ENCODE measurements around the gene ZFP3. TPM values are rescaled to one million over a fixed set of nuclear protein-coding genes. Genes with fewer than 3 reads are reported as not detected.

ZFP3 gene
- total RNA-seq, 4 donors from 2014 or later, result 4.1 to 6.2 (median 5.3) TPM

DNA sequence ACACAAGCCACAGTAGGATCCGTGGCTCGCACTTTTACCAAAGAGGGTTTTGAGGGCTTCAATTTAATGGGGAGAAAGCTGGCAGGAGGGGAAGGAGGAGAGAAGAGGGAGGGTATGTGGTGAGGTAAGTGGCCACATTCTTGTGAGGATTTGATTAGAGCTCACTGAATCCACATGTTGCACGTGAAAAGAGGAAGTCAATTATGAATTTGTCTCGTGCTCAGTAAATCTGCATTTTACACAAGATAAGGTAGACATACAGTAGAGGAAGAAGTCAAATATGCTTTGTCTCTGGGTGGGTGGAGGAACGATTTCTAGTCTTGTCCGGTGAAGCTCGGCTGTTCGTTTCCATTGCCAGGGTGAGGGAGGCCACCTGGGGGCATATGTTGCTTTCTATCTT is 32.5 kb downstream of the ZFP3 start:
- intact Hi-C loops (cut with DNase I), result no loop called here
- no peaks in the 10 kb centered on the region for H3K9me3 ChIP-seq
- 32% methylated on average over 8 of the region's 8 CpGs for WGBS
- TF ChIP-seq POLR2A (IDR thresholded peaks at IDR 0.05; ENCODE audit: low read depth), result no peak
- peaks cover 12 to 42% (median 31%) of the 10 kb centered on the region in 4 donors for H3K36me3 ChIP-seq
- peaks cover 7 to 27% (median 23%) of the 10 kb centered on the region in 4 donors for H3K4me1 ChIP-seq
- peak overlapping the region; percentile 72 to 79 (median 76) for H3K4me3 ChIP-seq
- no peak for DNase-seq (ENCODE audit: extremely low spot score)
- peak overlapping the region in 2 of 4 donors; percentile 80 to 82 for H3K27ac ChIP-seq (replicated peaks in 1 of 4)
- H3K27me3 ChIP-seq, result peaks cover 3 to 16% (median 7%) of the 10 kb centered on the region in 4 donors

DNA sequence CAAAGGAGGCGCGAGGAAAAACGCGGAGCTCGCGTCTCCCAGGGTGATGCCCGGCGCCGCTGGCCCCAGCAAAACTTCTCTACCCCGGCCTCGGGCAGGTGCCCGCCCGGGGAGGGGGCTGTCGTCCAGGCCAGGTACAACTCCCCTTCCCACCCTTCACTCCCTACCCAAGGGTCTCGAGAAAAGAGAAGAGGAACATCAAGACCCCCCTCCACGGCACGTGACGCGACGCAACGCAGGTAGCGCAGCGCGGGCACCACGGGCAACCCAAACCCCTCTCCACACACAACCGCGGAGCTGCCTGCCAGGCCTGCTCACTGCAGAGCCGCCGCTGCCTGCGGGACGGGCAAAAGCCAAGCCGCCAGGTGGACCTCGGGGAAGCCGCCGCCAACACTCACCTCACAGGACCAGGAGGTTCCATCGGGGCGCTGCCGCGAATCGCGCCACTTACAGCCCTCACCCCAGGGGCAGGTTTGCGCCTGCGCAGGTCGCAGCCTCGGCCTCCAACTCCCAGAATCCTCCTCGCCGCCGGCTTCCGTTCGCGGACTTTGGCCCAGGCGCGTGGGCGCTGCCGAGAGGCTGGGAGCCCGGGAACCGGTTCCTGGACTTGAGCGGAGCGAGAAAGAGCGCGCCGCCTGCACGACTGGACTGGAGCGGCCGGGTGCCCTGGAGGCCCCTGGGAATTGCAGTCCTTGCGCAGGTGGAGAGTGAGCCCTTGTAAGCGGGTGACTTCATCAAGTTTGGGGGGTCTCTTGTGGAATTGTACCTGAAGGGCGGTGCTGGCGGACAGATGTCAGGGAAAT is 33.3 kb downstream of the ZFP3 start, which contains the start of gene ZNF232:
TSS of gene ZNF232 (minus strand) at position 477 of the 803 bp plus-strand sequence. CDS start at position 421, 56 bp downstream.
- intact Hi-C loops (cut with DNase I), result no loop called here
- 0% methylated on average over 34 of the region's 69 CpGs for WGBS

DNA sequence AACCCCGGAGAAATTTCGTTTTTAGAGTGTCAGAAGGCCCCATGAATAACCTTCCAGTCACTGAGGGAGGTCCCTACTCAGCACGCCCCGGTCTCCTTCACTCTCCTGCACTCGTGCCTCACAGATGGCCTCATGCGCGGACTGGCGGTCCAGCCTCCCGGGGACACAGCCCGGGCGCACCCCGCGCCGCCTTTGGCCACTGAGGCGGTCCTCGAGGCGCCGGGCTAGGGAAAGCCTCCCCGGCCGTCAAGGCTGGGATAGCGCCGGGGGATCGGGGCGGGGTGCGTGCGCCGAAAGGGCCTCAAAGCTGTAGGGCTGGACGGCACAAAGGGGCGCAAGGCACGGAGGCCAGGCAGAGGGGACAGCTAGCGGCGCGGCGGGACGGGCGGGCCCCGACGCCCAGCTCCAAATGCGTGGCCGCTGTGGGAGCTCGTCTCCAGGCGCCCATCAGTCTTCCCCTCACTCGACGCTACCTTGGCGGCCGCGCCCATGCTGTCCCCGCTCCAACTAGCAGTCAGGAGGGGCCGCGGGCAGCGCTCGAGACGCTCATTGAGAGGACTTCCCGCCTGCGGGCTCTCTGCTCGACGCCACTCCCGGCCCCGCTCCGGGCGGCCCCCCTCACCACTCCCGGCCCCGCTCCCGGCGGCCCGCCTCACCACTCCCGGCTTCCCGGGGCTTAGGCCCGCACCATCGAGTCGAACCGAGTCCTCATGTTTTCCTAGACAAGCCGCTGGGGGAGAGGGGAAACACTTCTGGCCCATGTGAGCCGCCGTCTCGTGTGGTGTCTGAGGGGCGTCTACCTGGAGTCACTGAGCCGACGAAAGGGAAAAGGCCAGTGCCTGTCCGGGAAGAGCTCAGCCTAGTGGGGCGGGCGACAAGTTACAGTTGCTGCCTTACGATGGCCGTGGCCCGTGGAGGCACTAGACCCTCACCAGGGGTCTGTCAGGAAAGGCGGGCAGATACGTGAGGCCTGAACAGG is 37.7 kb downstream of the ZFP3 start, which contains the start of gene USP6:
TSS of gene USP6 (plus strand) at position 360 of the 979 bp plus-strand sequence. CDS start 14,336 bp downstream, outside the sequence.
- Histone ChIP-seq H3K4me1 (peaks cover 0 to 28% (median 20%) of the 10 kb centered on the region in 4 donors), H3K27me3 (peaks cover 4 to 52% (median 16%) of the 10 kb centered on the region in 4 donors), H3K9me3 (peaks cover 0 to 7% (median 0%) of the 10 kb centered on the region in 4 donors), H3K27ac (replicated peaks in 1 of 4) (peak within 1 kb of the TSS in 1 of 4 donors; percentile 81), H3K4me3 (peak within 1 kb of the TSS in 3 of 4 donors; percentile 7 to 63 (median 25)), H3K36me3 (peaks cover 0 to 6% (median 1%) of the 10 kb centered on the region in 4 donors)
- no peak for DNase-seq (ENCODE audit: extremely low spot score)
- WGBS, result 30% methylated on average over 30 of the region's 87 CpGs
- TF ChIP-seq, protein P1, sequence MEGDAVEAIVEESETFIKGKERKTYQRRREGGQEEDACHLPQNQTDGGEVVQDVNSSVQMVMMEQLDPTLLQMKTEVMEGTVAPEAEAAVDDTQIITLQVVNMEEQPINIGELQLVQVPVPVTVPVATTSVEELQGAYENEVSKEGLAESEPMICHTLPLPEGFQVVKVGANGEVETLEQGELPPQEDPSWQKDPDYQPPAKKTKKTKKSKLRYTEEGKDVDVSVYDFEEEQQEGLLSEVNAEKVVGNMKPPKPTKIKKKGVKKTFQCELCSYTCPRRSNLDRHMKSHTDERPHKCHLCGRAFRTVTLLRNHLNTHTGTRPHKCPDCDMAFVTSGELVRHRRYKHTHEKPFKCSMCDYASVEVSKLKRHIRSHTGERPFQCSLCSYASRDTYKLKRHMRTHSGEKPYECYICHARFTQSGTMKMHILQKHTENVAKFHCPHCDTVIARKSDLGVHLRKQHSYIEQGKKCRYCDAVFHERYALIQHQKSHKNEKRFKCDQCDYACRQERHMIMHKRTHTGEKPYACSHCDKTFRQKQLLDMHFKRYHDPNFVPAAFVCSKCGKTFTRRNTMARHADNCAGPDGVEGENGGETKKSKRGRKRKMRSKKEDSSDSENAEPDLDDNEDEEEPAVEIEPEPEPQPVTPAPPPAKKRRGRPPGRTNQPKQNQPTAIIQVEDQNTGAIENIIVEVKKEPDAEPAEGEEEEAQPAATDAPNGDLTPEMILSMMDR (IDR thresholded peaks at IDR 0.05), result no peak
- TF ChIP-seq EP300 (IDR thresholded peaks at IDR 0.05), result no peak
- TF ChIP-seq POLR2A (IDR thresholded peaks at IDR 0.05; ENCODE audit: low read depth), result no peak
- TF ChIP-seq POLR2AphosphoS5 (IDR thresholded peaks at IDR 0.05), result no peak
- intact Hi-C loops (cut with DNase I), result no loop called here

More for the DNA sequence above, 33.3 kb downstream of the ZFP3 start, which contains the start of gene ZNF232:
- peaks cover 4 to 24% (median 14%) of the 10 kb centered on the region in 4 donors for H3K27me3 ChIP-seq
- no peaks in the 10 kb centered on the region for H3K9me3 ChIP-seq
- DNase-seq (ENCODE audit: extremely low spot score), result peak; percentile 97
- TF ChIP-seq EP300 (IDR thresholded peaks at IDR 0.05) (no peak), POLR2AphosphoS5 (IDR thresholded peaks at IDR 0.05) (peak; percentile 87 to 95), POLR2A (IDR thresholded peaks at IDR 0.05; ENCODE audit: low read depth) (no peak)
- TF ChIP-seq, protein P1 (IDR thresholded peaks at IDR 0.05), result peak in 1 of 3 experiments; percentile 37
- H3K36me3 ChIP-seq, result peaks cover 12 to 35% (median 24%) of the 10 kb centered on the region in 4 donors
- peaks cover 7 to 32% (median 28%) of the 10 kb centered on the region in 4 donors for H3K4me1 ChIP-seq
- peak within 1 kb of the TSS; percentile 80 to 82 (median 82) for H3K27ac ChIP-seq (replicated peaks in 1 of 4)
- peak within 1 kb of the TSS; percentile 72 to 79 (median 76) for H3K4me3 ChIP-seq

DNA sequence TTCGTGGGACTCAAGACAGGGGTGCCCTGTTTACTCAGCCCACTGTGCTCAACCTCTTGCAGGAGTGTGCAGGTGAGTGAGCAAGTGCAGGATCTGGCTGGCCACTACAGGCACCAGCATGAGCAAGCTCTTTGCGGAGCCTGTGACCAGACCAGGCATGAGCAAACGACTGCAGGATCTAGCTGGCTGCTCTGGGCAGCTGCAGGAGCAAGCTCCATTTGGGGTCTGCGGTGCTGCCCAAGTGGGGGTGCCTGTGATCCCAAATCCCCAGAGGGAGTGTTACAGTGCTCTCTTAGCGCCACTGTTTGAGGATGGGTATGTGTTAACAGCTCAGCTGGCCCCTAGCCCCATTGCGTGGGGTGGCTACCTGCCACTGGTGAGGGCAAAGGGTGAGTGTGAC is 40.0 kb downstream of the ZFP3 start:
- Histone ChIP-seq H3K27me3 (peaks cover 4 to 74% (median 22%) of the 10 kb centered on the region in 4 donors), H3K27ac (replicated peaks in 1 of 4) (no peak overlapping the region), H3K4me3 (no peak overlapping the region), H3K36me3 (peaks cover 0 to 6% (median 1%) of the 10 kb centered on the region in 4 donors), H3K4me1 (peaks cover 9 to 29% (median 21%) of the 10 kb centered on the region in 4 donors), H3K9me3 (peaks cover 0 to 7% (median 0%) of the 10 kb centered on the region in 4 donors)
- intact Hi-C loops (cut with DNase I), result no loop called here
- WGBS, result 81% methylated on average over 5 of the region's 6 CpGs
- TF ChIP-seq POLR2AphosphoS5 (IDR thresholded peaks at IDR 0.05) (no peak), EP300 (IDR thresholded peaks at IDR 0.05) (no peak), POLR2A (IDR thresholded peaks at IDR 0.05; ENCODE audit: low read depth) (no peak)
- TF ChIP-seq, protein P1 (IDR thresholded peaks at IDR 0.05), result no peak
- DNase-seq (ENCODE audit: extremely low spot score), result no peak
